Measurements from ENCODE around the gene ZFP82. TPM values are rescaled to one million over a fixed set of nuclear protein-coding genes. Genes with fewer than 3 reads are reported as not detected.
A peak's percentile ranks its signal among the peaks of the same experiment; 100 is the strongest.

The ZFP82 gene
- total and polyA plus RNA-seq, 10 donors = 3.2 to 12.7 (median 7.0) TPM

DNA sequence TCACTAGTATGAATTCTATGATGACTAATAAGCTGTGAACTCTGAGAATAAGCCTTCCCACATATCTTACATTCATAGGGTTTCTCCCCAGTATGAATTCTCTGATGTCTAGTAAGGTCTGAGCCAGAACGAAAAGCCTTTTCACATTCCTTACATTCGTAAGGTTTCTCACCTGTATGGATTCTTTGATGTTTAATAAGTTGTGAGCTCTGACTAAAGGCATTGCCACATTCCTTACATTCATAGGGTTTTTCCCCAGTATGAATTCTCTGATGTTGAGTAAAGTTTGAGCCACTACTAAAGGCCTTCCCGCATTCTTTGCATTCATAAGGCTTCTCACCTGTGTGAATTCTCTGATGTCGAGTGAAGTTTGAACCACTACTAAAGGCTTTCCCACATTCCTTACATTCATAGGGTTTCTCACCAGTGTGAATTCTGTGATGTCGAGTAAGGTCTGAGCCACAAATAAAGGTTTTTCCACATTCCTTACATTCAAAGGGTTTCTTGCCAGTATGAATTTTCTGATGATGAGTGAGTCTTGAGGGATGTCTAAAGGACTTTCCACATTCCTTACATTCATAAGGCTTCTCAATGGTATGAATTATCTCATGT is 30.7 kb upstream of the ZFP82 start:
- Histone ChIP-seq H3K27ac (no peak overlapping the region), H3K4me1 (no peaks in the 10 kb centered on the region), H3K9me3 (peaks cover 60 to 100% (median 100%) of the 10 kb centered on the region in 8 donors), H3K36me3 (peaks cover 29 to 90% (median 67%) of the 10 kb centered on the region in 6 donors), H3K4me3 (peak overlapping the region in 1 of 8 donors; percentile 11), H3K27me3 (replicated peaks in 1 of 7) (no peaks in the 10 kb centered on the region)
- intact Hi-C loops (cut with DNase I; ENCODE audit: low total_unique reads) = no loop called here
- TF ChIP-seq, protein P1, sequence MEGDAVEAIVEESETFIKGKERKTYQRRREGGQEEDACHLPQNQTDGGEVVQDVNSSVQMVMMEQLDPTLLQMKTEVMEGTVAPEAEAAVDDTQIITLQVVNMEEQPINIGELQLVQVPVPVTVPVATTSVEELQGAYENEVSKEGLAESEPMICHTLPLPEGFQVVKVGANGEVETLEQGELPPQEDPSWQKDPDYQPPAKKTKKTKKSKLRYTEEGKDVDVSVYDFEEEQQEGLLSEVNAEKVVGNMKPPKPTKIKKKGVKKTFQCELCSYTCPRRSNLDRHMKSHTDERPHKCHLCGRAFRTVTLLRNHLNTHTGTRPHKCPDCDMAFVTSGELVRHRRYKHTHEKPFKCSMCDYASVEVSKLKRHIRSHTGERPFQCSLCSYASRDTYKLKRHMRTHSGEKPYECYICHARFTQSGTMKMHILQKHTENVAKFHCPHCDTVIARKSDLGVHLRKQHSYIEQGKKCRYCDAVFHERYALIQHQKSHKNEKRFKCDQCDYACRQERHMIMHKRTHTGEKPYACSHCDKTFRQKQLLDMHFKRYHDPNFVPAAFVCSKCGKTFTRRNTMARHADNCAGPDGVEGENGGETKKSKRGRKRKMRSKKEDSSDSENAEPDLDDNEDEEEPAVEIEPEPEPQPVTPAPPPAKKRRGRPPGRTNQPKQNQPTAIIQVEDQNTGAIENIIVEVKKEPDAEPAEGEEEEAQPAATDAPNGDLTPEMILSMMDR (IDR thresholded peaks at IDR 0.05 in 8 of 11, conservative IDR thresholded peaks at IDR 0.05 in 3 of 11) = no peak
- TF ChIP-seq POLR2A (IDR thresholded peaks at IDR 0.05) = no peak
- no peak for TF ChIP-seq POLR2AphosphoS5 (IDR thresholded peaks at IDR 0.05)
- 95 to 97% (median 96%) methylated on average over 5 of the region's 5 CpGs for WGBS, 5 donors
- DNase-seq = no peak

DNA sequence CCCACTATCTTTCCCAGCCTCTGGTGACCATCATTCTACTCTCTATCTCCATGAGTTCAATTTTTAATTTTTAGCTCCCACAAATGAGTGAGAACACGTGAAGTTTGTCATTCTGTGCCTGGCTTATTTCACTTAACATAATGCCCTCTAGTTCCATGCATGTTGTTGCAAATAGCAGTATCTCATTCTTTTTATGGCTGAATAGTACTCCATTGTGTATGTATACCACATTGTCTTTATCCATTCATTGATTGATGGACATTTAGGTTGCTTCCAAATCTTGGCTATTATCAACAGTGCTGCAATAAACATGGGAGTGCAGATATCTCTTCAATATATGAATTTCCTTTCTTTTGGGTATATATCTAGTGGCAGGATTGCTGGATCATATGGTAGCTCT is 22.9 kb upstream of the ZFP82 start:
- intact Hi-C loops (cut with DNase I; ENCODE audit: low total_unique reads) = no loop called here
- WGBS, 5 donors = 59 to 78% (median 77%) methylated on average over 1 of the region's 1 CpG
- peaks cover 15 to 100% (median 100%) of the 10 kb centered on the region in 8 donors for H3K9me3 ChIP-seq

DNA sequence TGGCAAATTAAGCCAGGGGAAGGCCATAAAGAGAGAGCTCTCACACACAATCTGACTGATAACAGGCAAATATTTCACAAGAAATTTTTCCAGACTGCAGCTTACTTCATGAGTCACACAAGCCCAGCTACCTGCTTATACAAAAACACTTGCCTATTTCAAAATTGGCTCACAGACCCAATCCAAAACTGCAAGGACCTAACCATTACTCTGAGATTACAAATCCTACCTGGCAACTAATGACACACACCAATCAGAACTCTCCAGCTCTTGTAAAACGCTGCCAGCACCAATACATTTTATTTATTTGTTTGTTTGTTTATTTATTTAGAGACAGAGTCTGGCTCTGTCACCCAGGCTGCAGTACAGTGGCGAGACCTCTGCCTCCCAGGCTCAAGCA is 18.1 kb upstream of the ZFP82 start:
- Histone ChIP-seq H3K27me3 (replicated peaks in 1 of 7) (no peaks in the 10 kb centered on the region), H3K4me3 (no peak overlapping the region), H3K27ac (no peak overlapping the region), H3K9me3 (peaks cover 2 to 100% (median 92%) of the 10 kb centered on the region in 8 donors), H3K4me1 (no peaks in the 10 kb centered on the region), H3K36me3 (no peaks in the 10 kb centered on the region)
- DNase-seq = no peak
- no peak for TF ChIP-seq POLR2AphosphoS5 (IDR thresholded peaks at IDR 0.05)
- TF ChIP-seq, protein P1 (IDR thresholded peaks at IDR 0.05 in 8 of 11, conservative IDR thresholded peaks at IDR 0.05 in 3 of 11) = no peak
- TF ChIP-seq POLR2A (IDR thresholded peaks at IDR 0.05) = no peak
- 40 to 55% (median 47%) methylated on average over 2 of the region's 2 CpGs for WGBS, 5 donors
- intact Hi-C loops (cut with DNase I; ENCODE audit: low total_unique reads) = no loop called here

More for the DNA sequence above, 22.9 kb upstream of the ZFP82 start:
- H3K4me1 ChIP-seq = no peaks in the 10 kb centered on the region
- peaks cover 0 to 12% (median 2%) of the 10 kb centered on the region in 6 donors for H3K36me3 ChIP-seq
- no peak overlapping the region for H3K27ac ChIP-seq
- TF ChIP-seq, protein P1 (IDR thresholded peaks at IDR 0.05 in 8 of 11, conservative IDR thresholded peaks at IDR 0.05 in 3 of 11) = no peak
- TF ChIP-seq POLR2A (IDR thresholded peaks at IDR 0.05) = no peak
- no peak for TF ChIP-seq POLR2AphosphoS5 (IDR thresholded peaks at IDR 0.05)
- H3K27me3 ChIP-seq (replicated peaks in 1 of 7) = no peaks in the 10 kb centered on the region
- H3K4me3 ChIP-seq = no peak overlapping the region
- DNase-seq = no peak

DNA sequence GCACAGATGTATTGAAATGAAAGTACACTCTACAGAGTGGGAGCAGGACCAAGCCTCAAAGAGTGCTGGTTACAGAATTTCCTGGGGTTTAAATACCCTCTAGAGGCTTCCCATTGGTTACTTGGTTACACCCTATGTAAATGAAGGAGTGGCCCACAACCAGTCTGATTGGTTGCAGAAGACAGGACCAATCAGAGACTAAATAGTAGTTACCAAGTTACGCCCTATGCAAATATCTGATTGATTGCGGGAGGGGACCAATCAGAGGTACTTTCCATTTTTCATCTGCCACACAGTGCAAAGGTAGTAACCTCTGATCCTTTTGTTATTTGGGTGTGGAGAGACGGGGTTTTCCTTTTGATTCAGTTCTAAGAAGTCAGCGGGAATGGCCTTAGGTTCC is 5.5 kb upstream of the ZFP82 start:
- WGBS, 5 donors = 83 to 91% (median 90%) methylated on average over 4 of the region's 4 CpGs
- no peak for DNase-seq
- no peaks in the 10 kb centered on the region for H3K36me3 ChIP-seq
- peaks cover 0 to 16% (median 7%) of the 10 kb centered on the region in 6 donors for H3K4me1 ChIP-seq
- TF ChIP-seq POLR2AphosphoS5 (IDR thresholded peaks at IDR 0.05) = no peak
- TF ChIP-seq, protein P1 (IDR thresholded peaks at IDR 0.05 in 8 of 11, conservative IDR thresholded peaks at IDR 0.05 in 3 of 11) = no peak
- no peak for TF ChIP-seq POLR2A (IDR thresholded peaks at IDR 0.05)
- intact Hi-C loops (cut with DNase I; ENCODE audit: low total_unique reads) = no loop called here
- H3K27me3 ChIP-seq (replicated peaks in 1 of 7) = peaks cover 0 to 26% (median 10%) of the 10 kb centered on the region in 7 donors
- H3K4me3 ChIP-seq = no peak overlapping the region
- H3K27ac ChIP-seq = no peak overlapping the region
- peaks cover 0 to 75% (median 13%) of the 10 kb centered on the region in 8 donors for H3K9me3 ChIP-seq

All from spleen (tissue), 11 donors.